HG02885 (cell line): Measurements from ENCODE around the gene ZNF862.

Experiments used
- ATAC-seq: cut with Tn5 transposase; IDR thresholded peaks from one replicate; pipeline ENCODE4 v1.9.1; 2021; ENCODE audit warnings: mild to moderate bottlenecking; ENCODE audit not compliant: unreplicated experiment, poor library complexity

The ZNF862 gene

DNA sequence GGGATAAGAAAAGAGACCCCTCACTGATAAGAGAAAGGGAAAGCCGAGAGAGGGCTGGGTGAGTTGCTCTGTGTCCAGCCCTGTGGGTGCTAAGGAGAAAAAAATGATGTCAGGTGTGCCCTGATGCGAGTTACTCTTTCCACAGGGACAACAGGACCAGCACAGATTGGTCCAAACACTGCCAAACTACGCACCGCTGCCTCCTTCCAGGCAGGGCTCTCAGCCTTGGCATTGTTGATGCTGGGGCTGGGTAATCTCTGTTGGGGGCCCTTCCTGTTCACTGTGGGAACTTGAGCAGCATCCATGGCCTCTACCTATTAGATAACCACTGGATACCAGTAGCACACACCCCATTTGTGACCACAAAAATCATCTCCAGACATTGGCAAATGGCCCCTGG lies 25.3 kb downstream of the ZNF862 start:
- no peak for ATAC-seq

DNA sequence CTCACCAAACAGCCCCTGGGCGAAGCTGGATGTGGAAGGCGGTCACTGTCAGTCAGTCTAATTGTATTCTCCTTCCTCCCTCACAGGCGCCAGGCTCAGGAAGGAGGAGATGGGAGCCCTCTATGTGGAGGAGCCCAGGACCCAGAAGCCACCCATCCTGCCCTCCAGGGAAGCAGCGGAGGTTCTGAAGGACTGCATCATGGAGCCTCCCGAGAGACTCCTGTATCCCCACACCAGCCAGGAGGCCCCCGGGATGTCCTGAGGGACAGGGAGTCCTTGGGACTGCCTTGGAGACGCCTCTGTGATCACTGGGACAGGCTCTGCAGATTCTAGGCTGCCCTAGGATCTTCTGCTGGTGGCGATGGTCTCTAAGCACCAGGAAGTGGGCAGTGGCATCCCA lies 25.8 kb downstream of the ZNF862 start:
- no peak for ATAC-seq

DNA sequence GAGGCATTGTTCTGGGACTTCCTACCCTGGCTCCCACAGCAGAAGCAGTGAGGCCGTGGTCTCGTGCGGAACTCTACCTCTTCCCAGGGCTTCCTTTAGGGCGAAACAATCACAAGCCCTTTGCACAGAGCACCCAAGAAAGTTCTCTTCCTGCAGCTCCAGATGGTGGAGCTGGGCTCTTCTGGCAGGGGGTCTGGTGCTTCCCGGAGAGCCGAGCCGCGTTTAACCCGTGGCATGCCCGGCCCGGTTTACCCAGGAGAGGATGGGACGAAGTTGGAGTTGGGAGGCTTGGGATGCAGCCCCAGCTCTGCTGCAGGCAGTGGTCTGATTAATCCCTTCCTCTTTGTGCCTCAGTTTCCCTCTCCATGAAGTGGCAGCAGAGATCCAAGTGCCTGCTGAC lies 26.6 kb downstream of the ZNF862 start:
- no peak for ATAC-seq

DNA sequence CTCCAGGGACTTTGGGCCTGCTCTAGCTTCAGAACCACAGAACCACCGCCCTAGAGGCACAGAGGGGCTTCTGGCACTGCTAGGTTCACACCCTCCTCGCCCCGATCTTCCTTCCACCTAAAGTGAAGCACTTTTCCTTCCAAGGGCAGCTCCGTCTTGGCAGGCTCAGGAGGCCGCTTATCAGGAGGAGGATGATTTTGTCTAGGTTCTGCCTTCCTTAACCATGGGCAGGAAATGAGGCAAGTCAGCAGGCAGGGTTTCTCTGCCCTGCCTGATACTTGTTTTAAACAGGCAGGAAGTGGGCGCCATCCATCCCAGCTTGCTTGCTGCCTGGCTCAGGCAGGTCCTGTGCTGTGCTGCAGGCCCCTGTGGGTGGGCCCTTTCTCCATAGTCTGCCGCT lies 27.3 kb downstream of the ZNF862 start:
- ATAC-seq = no peak

DNA sequence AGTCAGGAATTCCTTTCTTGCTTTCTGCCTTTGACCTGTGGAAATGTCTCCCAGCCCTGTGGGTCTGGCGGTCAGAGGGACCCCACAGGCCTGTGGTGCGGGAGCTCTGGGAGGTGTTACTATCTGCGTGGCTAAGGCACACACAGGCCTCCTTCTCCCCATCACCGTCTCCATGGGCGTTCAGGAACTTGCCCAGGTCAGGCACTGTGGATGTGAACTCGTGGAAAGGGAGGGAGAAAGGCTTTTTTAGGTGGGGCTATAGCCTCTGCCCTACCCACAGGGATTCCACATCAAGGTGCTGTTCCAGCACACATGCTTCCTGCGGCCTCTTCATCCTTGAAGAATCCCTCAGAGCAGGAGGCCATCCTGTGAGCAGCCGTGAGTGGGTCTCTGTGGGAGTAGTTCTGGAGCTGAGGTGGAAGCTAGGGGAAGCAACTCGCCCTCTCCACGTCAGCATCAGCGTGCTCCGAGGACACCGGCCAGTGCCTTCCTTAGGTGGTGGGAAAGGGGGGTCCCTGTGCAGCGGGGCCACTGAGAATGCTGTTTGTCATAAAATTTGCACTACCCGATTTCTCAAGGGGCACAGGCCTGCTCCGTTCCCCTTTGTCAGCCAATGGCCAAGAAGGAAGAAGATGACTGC lies 28.1 kb downstream of the ZNF862 start:
- ATAC-seq = no peak

DNA sequence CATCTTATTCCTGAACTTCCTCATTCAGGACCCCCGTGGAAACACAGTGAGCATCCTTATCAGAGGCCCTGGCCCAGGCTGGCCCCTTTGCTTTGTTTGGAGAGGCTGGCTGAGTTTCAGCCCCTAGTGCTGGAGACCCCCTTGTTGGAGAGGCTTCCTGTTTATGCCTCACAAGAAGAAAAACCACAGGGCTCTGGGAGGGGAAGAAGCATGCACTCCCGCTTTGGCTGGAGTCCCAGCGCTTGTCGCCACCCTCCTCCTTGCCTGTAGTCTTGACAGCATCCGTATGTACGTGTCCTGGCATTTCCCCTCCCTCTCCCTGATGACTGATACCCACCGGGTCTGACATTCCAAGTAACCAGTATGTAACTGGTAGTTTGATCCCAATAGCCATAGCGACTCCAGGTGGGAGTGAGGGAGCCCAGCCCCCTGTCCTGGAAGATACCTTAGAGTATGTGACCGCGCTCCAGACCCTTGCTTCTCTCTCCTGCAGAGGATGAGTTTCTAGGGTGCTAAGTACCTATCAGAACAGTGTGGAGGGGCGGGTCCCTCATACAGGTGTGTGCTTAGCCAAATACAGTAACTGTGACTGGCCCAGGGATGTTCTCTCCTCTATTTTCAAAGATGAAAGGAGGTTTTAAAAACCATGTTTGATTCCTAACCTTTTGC lies 28.7 kb downstream of the ZNF862 start:
- ATAC-seq = no peak

DNA sequence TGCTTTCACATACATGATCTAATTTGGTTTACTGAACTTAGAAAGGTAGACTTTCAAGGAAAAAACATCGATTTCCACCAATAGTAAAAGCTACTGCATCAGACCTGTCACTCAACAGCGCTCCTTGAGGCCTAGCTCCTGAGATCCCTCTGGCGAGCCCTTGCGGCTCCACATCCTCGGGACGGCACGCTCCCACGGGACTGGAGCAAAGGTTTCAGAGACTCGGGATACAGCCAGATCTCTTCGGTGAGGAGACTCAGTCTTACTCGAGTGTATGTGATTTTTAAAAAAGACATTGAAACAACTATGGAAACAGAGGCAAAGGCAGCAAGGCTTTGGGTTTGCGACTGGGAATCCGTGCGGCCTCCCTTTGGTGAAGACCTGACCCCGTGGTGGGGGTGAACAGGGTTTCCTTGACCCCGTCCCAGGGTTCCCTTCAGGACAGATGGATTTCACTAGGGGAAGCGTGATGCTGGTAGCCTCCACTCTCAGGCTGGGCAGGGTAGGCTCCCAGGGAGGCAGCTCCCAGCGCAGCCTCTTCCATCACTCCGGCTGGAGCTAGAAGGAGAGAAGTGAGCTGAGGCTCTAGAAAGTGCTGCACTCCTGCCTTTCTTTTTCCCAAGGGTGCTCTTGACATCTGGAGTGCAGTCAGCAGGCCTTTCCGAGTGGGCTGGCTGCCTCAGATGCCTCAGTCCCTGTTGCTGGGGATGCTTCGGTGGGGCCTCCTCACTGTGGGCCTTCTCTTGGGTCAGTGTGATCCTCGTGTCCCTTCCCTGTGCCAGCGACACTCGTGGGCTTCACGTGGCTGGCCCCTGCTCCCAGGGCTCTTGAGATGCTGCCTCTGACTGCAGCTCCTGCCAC lies 29.8 kb downstream of the ZNF862 start:
- no peak for ATAC-seq

DNA sequence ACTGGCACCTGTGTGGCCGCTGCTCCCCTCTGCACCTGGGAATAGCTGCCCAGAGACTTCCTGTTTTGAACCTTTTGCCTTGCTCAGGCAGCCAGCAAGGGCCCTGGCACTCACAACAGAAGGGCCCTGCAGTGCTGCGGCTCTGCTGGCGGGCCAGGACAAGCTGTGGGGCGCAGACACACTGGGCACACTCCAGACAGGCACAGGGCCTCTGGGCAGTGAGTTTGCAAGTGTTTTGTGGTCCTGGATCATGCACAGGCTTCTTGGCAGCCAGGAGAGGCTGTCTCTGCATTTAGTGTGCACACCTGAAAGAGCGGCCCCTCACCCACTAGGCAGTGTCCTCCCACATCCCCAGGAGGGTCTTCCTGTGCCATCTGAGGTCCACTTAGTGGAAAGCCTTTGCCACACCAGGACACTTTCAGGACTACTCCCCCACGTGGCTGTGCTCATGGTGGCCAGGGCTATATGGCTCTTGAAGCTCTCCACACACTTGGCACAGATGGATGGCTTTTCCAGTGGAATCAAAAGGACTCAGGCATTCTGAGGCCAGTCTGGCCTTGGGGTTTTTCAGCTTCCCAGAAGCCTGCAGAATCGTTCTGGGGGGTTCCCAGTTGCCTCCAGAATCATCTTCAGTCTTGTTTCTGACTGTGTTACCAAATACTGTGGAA lies 30.6 kb downstream of the ZNF862 start:
- no peak for ATAC-seq

DNA sequence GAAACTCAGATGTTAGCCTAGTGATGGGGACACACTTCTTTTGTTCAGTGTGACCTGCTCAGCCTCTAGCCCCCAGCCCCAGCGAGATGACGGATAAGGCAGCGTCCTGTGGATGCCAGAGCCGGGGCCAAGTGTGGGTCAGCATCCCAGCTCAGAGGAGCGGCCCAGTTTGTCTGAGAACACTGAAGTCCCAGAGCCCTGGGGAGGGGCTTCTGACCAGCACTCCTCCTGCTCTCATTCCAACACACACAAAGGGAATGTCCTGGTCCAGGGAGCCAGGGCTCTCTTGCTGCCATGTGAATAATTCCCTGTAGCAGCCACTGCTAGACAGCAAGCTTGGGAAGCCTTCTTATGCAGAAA lies 31.1 kb downstream of the ZNF862 start:
- no peak for ATAC-seq

DNA sequence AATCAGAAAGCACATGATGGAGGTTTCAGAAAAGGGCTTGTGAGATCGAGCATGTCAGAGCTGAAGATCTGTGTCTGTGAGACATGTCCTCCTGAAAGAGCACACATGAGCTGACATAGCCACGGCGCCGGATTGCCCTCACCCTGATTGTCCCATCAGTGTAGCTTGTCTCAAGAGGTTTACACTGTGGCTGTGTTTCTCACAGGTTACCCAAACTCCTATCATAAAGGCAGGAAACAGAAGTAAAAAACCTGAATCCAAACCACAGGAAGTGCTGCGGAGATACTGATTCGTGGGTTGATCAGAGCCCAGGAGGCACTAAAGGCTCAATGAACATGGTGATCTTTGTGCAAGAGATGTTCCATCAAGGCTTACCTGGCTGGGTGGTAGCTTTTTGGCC lies 31.7 kb downstream of the ZNF862 start:
- no peak for ATAC-seq

DNA sequence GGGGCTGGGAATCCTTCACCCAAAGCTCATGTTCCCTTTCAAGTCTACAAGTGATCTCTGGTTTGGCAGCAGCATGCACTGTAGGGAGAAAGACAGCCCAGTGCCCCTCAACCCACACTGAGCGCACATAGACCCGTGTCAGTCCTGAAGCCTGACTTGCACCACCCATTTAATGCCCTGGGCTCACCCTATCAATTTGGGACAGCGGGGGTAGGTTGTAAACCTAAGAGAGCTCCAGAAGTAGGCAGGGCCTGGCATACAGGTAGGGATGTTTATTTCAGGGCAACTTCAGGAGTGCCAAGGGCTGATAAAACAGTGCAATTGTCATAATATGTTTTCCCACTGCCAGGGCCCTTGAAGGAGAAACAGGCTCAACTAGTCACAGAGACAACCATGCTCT lies 32.1 kb downstream of the ZNF862 start:
- ATAC-seq = no peak

DNA sequence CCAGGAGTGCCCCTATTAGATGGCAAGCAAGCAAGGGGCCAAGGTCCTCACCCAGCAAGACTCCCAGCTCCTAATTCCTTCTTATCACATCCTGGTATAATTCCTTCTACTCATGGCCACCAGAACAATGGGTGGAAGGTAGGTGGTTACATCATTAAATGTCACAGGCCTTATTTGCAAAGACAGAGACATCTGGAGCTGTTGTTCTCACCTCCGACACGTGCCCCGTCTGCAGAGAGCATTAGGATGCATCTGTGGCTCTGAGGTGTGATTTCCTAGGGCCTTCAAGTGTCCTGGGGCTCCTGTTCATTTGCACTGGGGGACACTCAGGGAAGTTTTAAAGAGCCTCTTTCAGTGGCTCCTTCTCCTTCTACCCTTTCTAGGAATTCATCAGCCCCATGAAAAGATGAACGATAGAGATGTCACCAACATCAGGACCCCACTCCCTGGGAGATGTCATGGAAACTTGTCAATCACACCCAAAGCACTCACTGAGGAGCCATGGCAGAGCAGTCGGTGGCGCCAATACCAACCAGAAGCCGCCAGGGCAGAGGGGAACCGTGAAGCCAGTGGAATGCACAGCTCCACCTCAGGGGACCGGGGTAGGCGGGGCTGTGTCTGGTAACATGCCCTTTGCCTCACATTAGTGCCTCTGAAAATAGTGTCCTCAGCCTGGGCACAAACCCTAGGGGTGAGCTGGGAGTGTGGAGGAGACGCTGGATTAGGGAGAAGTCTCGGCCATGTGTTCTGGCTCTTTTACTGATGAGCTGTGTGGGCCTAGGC lies 32.7 kb downstream of the ZNF862 start:
- no peak for ATAC-seq

DNA sequence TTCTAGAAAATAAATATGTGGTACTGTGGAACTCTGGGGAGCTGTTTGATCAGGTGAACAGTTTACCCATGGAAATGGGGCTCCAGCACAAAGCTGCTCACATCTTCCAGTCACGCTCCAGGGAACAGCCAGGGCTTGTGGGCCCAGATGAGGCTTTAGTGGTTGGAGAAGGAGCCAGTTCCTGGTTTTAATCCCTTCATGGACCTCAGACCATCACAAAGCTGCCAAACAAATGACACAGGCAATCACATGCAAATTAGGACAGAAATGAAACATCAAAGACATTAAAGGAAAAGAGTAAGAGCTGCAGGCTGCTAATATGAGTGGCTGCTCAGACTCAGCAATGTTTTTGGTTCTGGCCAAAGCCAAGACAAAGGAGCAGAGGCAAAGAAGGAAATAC lies 33.4 kb downstream of the ZNF862 start:
- no peak for ATAC-seq

DNA sequence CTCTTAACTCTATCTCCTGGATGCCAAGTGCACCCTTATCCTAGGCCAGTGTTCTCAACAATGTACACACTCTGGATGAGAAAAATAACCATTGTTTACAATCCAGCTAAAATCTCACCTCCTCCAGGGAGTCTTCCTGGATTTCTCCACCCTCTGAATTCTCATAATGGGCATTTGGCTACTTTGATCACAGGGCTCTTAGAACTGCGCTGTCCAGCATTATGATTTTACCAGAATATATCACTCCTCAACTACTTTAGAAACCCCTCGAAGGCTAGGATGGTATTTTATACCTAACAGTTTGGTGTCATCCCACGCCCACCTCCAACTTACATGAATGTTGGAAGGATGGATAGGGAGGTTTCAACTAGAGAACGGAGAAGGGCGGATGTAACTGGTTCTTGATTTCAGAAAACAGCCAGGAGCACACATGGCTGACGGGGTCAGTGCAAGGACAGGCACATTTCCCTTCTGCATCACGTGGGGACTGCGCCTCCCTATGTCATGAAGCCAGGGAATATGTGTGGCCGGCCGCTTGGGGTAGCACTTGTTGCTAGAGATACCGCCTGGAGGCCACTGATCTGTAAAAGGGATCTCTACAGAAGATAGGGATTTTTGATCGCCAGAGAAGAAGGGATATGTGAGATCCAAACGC lies 34.4 kb downstream of the ZNF862 start:
- ATAC-seq = no peak

DNA sequence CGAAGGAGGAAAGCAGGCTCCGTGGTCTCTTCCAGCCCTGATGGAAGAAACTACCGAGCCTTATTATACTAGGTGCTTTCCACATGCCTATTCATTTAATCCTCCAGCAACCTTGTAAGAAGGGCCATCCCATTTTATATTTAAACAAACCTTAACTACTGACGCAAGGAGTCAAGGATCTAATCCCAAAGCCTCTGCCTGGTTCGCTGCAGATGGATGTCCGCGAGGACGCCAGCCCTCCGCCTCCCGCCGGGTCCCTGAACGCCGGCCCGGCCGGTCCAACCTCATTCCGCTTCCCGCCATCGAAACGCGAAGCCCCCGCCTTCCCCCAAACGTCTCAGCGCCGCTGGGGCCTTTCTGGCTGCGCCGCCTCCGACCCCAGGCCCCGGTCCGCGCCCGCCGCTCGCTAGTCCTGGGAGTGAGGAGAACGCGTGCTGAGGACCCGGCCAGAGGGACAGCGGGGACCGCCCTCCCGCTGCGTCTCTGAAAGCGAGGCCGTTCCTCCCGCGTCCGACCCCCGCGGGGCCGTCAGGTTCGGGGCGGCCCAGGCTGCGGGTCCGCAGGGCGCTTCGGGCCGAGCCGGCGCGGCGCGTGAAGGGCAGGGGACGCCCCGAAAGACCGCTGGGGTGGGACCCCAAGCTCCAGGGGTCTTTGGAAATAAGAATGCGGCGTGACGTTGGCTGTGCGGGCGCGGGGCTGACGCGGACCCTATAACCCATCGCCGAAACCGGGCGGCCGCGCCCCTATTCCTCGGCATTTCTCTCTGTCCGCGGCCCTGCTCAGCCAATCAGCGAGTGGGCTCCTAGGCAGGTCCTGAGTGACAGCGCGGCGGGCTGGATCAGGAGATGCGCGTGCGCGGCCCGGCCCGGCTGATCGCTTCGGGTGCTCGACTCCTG lies 35.1 kb downstream of the ZNF862 start, which contains the start of gene ATP6V0E2:
ATP6V0E2 (plus strand) TSS at position 896 of the 896 bp plus-strand sequence. CDS start 97 bp downstream, outside the sequence.
- ATAC-seq = peak; percentile 93

DNA sequence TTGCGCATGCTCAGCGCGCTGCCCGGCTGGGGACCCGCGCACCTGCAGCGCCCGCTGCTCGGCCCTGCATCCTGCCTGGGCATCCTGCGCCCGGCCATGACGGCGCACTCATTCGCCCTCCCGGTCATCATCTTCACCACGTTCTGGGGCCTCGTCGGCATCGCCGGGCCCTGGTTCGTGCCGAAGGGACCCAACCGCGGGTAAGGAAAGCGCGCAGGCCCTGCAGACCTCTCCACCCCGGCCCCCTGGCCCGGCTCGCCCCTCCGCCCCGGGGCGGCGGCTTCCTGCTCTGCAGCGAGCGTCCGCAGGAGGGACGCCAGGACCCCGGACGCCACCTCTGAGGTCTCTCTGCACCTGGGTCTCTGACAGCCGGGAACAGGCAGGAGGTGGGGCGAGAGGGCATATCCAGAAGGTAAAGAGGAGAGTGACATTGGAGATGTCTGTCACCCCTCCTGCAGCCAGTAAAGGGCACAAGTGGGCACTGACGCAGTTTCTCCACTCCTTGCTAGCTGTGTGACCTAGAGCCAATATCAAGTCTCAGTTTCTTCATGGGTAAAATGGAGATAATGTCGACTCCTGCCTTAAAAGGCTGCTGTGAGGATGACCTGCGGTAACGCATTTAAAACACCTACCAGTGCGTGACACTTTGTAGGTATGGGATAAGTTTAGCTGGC lies 35.9 kb downstream of the ZNF862 start:
- ATAC-seq = peak; percentile 36

DNA sequence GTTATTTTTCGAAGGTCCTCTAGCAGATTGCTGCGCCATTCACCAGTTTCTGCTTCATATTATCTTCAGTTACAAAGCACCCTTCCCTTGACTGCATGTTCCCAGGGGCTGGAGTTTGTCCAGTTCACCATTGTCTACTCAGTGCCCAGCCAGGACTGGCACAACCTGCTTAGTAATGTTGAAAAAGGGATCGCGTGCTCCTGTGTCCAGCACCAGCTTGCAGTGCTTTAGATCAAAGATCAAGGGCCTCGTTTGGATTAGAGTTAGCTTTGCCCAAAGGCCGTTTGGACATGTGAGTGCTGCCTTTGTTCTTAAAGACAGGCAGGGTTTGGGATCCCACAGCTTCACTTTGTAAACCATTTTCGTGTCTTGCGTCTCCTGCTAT lies 36.5 kb downstream of the ZNF862 start:
- ATAC-seq = no peak

DNA sequence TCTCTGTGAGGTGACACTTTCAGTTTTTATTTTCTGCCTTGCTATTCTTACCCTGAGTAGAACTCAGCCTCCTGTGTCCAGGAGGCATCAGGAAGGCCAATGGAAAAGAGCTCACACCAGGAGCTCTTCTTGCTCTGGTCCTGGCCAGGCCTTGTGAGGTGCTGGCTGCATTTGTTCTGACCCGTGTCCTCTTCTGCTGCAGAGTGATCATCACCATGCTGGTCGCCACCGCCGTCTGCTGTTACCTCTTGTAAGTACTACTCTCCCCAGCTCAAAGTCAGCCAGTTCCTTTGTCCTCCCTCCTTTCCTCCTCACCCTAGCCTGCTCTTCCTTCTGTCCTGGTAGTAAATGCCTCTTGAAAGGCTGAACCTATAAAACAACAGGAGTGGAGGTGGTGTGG lies 37.2 kb downstream of the ZNF862 start:
- ATAC-seq = no peak
